A673 (cell line): ENCODE results near the gene GATA2. TPM values are rescaled to one million over a fixed set of nuclear protein-coding genes. Genes with fewer than 3 reads are reported as not detected.

ENCODE experiments used
- BruUV-seq: library from RNA; stranded (reverse); fragments of 400-500 nt; replicated peaks from 2 replicates; lab custom pipeline; 2021; lab: Mats Ljungman, UMichigan
- CTCF ChIA-PET: fragments of 300-600 bp; sonication (Branson Sonifier 250); formaldehyde crosslinking; loops from one replicate; lab custom pipeline; 2022; ENCODE audit warnings: antibody characterized with exemption; lab: Charles Lee
- POLR2A ChIA-PET: fragments of 300-600 bp; sonication (Branson Sonifier 250); formaldehyde crosslinking; loops from one replicate; lab custom pipeline; 2022; ENCODE audit warnings: antibody characterized with exemption; ENCODE audit not compliant: low non-redundant PET; lab: Charles Lee
- DNase-seq: peaks from one replicate; pipeline ENCODE4 v3.0.0-alpha.2; 2015; ENCODE audit warnings: low spot score
- H3K27ac ChIP-seq: fragments of 200-600 bp; sonication (generic); 2 replicates; pipeline ENCODE4 v1.5.1; 2016; ENCODE audit warnings: mixed run types, low read depth, mild to moderate bottlenecking, mixed read lengths, antibody characterized with exemption, low read length; ENCODE audit not compliant: poor library complexity, severe bottlenecking
- H3K27me3 ChIP-seq: fragments of 200-600 bp; sonication (generic); replicated peaks from 2 replicates; pipeline ENCODE4 v1.6.1; 2017; ENCODE audit warnings: mixed run types, low read depth, mild to moderate bottlenecking, mixed read lengths, antibody characterized with exemption, low read length; ENCODE audit not compliant: insufficient read depth, poor library complexity
- H3K36me3 ChIP-seq: fragments of 200-600 bp; sonication (generic); 2 replicates; pipeline ENCODE4 v1.6.1; 2016; ENCODE audit warnings: mixed run types, mild to moderate bottlenecking, mixed read lengths, antibody characterized with exemption, low read length; ENCODE audit not compliant: insufficient read depth, poor library complexity, severe bottlenecking
- H3K4me1 ChIP-seq: fragments of 200-600 bp; sonication (generic); 2 replicates; pipeline ENCODE4 v1.6.1; 2017; ENCODE audit warnings: mixed run types, mild to moderate bottlenecking, mixed read lengths, antibody characterized with exemption, low read length; ENCODE audit not compliant: insufficient read depth, poor library complexity, severe bottlenecking
- H3K4me3 ChIP-seq: fragments of 200-600 bp; sonication (generic); 2 replicates; pipeline ENCODE4 v1.5.1; 2016; ENCODE audit warnings: low read depth, mixed run types, mild to moderate bottlenecking, mixed read lengths, low read length; ENCODE audit not compliant: poor library complexity, severe bottlenecking
- H3K9me3 ChIP-seq: fragments of 200-600 bp; sonication (generic); 2 replicates; pipeline ENCODE4 v1.6.1; 2016; ENCODE audit warnings: mixed run types, low read depth, mild to moderate bottlenecking, mixed read lengths, antibody characterized with exemption, low read length; ENCODE audit not compliant: poor library complexity, severe bottlenecking
- EZH2 ChIP-seq: fragments of 200-600 bp; sonication (generic); IDR thresholded peaks from 2 replicates; pipeline ENCODE4 v1.6.1; 2017; ENCODE audit warnings: borderline replicate concordance, low read depth, mild to moderate bottlenecking, mixed read lengths, antibody characterized with exemption, low read length; ENCODE audit not compliant: poor library complexity, severe bottlenecking
- intact Hi-C: fragments of 100-400 bp; cut with micrococcal nuclease; formaldehyde crosslinking; loops from one replicate; pipeline ENCODE4 v1.10.0; 2022; ENCODE audit not compliant: unreplicated experiment
- total RNA-seq: library from RNA; stranded (reverse); gene quantifications from 2 replicates; pipeline ENCODE4 v1.2.3, GENCODE V29; 2021
- TF ChIP-seq, protein P1 (sequence below): fragments of 300-800, 200-600 bp; sonication (generic); conservative IDR thresholded peaks from 2 replicates; pipeline ENCODE4 v1.5.1; 2017; ENCODE audit warnings: low read depth, mild to moderate bottlenecking, antibody characterized with exemption, low read length, moderate library complexity, mixed read lengths

Gene GATA2
- total RNA-seq, 1 experiment from 2014 or later: 19.4 TPM

GRCh38 chr3:128478576-128479506 is 14.2 kb downstream of the GATA2 start:
- H3K36me3 ChIP-seq: peaks cover 8% of the 10 kb centered on the region
- H3K9me3 ChIP-seq: no peaks in the 10 kb centered on the region
- CTCF ChIA-PET: no interaction called here
- TF ChIP-seq, protein P1, sequence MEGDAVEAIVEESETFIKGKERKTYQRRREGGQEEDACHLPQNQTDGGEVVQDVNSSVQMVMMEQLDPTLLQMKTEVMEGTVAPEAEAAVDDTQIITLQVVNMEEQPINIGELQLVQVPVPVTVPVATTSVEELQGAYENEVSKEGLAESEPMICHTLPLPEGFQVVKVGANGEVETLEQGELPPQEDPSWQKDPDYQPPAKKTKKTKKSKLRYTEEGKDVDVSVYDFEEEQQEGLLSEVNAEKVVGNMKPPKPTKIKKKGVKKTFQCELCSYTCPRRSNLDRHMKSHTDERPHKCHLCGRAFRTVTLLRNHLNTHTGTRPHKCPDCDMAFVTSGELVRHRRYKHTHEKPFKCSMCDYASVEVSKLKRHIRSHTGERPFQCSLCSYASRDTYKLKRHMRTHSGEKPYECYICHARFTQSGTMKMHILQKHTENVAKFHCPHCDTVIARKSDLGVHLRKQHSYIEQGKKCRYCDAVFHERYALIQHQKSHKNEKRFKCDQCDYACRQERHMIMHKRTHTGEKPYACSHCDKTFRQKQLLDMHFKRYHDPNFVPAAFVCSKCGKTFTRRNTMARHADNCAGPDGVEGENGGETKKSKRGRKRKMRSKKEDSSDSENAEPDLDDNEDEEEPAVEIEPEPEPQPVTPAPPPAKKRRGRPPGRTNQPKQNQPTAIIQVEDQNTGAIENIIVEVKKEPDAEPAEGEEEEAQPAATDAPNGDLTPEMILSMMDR: no peak
- TF ChIP-seq EZH2: no peak
- H3K4me1 ChIP-seq: no peaks in the 10 kb centered on the region
- POLR2A ChIA-PET: no interaction called here
- intact Hi-C loops: no loop called here
- no peak for DNase-seq
- no peak overlapping the region for H3K4me3 ChIP-seq
- no TSS peak for BruUV-seq
- H3K27ac ChIP-seq: no peak overlapping the region
- H3K27me3 ChIP-seq: no peaks in the 10 kb centered on the region

DNA sequence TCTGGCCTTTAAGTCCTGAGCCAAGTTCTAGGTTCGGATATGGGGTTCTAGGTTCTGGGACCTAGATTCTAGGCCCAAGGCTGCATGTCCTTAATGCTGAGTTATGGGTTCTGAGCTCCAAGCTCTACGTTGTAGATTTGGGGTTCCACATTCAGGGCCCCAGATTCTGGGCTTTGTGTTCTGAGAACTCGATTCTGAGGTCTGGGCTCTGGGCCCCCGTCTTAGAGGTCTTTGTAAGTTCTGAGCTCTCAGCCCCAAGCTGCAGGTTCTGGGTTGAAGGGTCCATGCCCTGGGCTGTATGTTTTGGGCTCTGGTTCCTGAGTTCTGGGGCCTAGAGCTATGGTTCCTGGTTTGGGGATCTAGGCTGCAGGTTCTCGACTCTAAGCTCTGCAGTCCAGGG is 16.3 kb downstream of the GATA2 start:
- no TSS peak for BruUV-seq
- intact Hi-C loops: no loop called here
- no peaks in the 10 kb centered on the region for H3K9me3 ChIP-seq
- H3K27me3 ChIP-seq: no peaks in the 10 kb centered on the region
- TF ChIP-seq, protein P1: no peak
- TF ChIP-seq EZH2: no peak
- CTCF ChIA-PET: no interaction called here
- POLR2A ChIA-PET: no interaction called here
- no peak overlapping the region for H3K27ac ChIP-seq
- peaks cover 4% of the 10 kb centered on the region for H3K36me3 ChIP-seq
- no peak overlapping the region for H3K4me3 ChIP-seq
- no peak for DNase-seq
- no peaks in the 10 kb centered on the region for H3K4me1 ChIP-seq

GRCh38 chr3:128475355-128475754 is 17.6 kb downstream of the GATA2 start:
- Histone ChIP-seq H3K4me3 (no peak overlapping the region), H3K36me3 (no peaks in the 10 kb centered on the region), H3K27me3 (no peaks in the 10 kb centered on the region), H3K27ac (no peak overlapping the region), H3K4me1 (no peaks in the 10 kb centered on the region), H3K9me3 (no peaks in the 10 kb centered on the region)
- TF ChIP-seq, protein P1: no peak
- no peak for TF ChIP-seq EZH2
- intact Hi-C loops: no loop called here
- POLR2A ChIA-PET: no interaction called here
- BruUV-seq: no TSS peak
- DNase-seq: no peak
- CTCF ChIA-PET: no interaction called here
